ENCODE data around the gene SKOR1.
A peak's percentile ranks its signal among the peaks of the same experiment; 100 is the strongest.

Gene SKOR1

DNA sequence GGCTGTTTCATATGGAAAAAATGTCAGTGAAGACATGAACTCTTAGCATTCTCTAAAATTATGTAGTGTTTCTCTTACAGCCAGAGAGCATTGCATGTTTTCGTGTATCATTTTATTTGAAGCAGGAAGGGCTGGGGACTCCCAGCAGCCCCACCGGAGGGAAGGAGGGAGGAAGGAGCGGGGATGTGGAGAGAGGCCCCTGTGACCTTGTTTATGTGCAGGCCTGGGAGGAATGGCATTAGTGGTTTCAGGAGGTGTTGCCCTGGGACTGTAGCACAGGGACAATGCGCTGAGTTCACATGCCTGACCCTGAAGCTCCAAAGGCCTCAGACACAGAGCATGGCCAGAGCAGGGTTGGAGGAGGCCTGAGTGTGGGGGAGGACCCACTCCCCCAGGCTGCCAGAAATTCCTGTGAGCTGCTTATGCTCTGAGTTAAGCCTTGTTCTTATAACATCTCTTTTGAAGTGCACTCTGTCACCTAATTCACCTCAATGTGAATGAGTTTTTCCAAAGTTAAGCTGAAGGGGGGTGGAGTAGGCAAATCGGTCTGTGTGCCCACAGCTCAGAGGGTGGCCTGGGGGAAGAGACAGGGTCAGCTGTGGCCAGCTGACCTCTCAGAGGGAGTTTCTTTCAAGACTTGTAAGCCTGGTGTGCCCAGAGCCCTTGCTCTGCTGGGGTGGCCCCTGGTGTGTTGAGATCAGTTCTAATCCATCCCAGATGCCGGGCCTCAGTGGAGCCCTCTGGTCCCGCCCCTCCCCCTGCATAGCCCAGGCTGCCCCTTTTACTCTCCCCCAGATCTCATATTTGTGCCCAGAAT lies 18.5 kb downstream of the SKOR1 start:
- DNase-seq (ENCODE audit: low read depth): no peak
- H3K4me3 ChIP-seq (ENCODE audit: low read length): no peak overlapping the region
- TF ChIP-seq, protein P1, sequence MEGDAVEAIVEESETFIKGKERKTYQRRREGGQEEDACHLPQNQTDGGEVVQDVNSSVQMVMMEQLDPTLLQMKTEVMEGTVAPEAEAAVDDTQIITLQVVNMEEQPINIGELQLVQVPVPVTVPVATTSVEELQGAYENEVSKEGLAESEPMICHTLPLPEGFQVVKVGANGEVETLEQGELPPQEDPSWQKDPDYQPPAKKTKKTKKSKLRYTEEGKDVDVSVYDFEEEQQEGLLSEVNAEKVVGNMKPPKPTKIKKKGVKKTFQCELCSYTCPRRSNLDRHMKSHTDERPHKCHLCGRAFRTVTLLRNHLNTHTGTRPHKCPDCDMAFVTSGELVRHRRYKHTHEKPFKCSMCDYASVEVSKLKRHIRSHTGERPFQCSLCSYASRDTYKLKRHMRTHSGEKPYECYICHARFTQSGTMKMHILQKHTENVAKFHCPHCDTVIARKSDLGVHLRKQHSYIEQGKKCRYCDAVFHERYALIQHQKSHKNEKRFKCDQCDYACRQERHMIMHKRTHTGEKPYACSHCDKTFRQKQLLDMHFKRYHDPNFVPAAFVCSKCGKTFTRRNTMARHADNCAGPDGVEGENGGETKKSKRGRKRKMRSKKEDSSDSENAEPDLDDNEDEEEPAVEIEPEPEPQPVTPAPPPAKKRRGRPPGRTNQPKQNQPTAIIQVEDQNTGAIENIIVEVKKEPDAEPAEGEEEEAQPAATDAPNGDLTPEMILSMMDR (conservative IDR thresholded peaks at IDR 0.05; ENCODE audit: low read length): no peak

DNA sequence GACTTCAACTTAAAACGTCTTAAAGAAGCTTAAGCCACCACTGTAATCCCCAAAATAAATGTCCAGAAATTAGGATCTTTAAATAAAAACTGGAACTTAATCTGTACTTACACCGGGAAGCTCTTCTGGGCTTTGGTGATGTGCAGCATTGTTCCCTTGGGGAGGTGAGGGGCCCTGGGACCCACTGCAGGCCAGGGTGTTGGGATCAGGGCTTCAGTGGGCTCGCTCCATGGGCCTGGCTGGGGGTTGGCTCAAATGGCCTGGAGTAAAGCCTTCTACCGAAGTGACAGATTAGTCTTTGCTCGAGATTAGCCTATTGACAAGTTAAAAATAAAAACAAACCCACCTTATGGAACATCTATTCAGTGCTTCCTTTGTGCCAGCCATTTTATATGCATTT lies 20.7 kb downstream of the SKOR1 start:
- DNase-seq (ENCODE audit: low read depth): no peak
- TF ChIP-seq, protein P1 (conservative IDR thresholded peaks at IDR 0.05; ENCODE audit: low read length): no peak
- H3K4me3 ChIP-seq (ENCODE audit: low read length): no peak overlapping the region

DNA sequence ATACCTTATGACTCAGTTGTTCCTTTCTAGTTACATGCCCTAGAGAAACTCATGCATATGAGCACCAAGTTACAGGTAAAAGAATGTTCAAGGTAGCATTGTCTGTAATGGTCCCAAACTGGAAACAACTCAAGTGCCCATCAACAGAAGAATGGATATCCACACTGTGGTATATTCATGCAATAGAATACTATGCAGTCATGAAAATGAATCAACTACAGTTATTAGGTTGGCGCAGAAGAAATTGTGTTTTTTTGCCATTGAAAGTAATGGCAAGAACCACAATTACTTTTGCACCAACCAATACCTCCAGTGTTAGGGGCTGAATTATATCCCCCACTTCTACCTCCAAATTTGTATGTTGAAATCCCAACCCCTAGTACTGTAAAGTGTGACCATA lies 24.2 kb downstream of the SKOR1 start:
- DNase-seq (ENCODE audit: low read depth): no peak
- TF ChIP-seq, protein P1 (conservative IDR thresholded peaks at IDR 0.05; ENCODE audit: low read length): no peak
- H3K4me3 ChIP-seq (ENCODE audit: low read length): no peak overlapping the region

DNA sequence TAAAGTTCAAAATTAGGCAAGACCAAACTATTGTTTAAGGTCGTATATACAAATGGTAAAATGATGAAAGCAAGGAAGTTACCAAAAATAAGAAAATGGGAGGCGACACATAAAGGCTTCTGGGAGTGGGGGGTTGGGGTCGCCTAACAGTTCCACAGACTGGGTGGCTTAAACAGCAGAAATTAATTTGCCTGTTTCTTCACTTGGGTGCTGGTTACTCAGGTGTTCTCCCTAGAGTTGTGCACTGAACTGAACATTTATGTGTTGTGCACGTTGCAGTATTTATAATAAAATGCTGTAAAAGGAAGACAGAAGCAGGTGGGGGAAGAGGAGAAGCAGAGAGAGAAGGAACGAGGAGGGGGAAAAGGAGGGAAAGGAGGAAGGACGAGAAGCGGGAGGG lies 25.0 kb downstream of the SKOR1 start:
- no peak for DNase-seq (ENCODE audit: low read depth)
- no peak overlapping the region for H3K4me3 ChIP-seq (ENCODE audit: low read length)

DNA sequence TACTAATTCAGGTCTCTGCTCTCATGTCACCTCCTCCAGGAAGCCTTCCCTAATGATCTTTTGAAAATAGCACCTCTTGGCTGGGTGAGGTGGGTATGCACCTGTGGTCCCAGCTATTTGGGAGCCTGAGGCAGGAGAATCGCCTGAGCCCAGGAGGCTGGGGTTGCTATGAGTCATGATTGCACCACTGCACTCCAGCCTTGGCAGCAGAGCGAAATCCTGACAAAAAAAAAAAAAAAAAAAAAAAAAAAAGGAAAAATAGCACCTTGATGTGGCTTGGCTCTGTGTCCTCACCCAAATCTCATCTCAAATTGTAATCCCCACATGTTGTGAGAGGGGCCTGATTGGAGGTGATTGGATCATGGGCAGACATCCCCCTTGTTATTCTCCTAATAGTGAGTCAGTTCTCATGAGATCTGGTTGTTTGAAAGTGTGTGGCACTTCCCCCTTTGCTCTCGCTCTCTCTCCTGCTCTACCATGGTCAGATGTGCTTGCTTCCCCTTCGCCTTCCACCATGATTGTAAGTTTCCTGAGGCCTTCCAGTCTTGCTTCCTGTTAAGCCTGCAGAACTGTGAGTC lies 25.8 kb downstream of the SKOR1 start:
- TF ChIP-seq, protein P1 (conservative IDR thresholded peaks at IDR 0.05; ENCODE audit: low read length): no peak
- peak; percentile 30 for DNase-seq (ENCODE audit: low read depth)

More for the DNA sequence above, 25.0 kb downstream of the SKOR1 start:
- TF ChIP-seq, protein P1 (conservative IDR thresholded peaks at IDR 0.05; ENCODE audit: low read length): no peak

DNA sequence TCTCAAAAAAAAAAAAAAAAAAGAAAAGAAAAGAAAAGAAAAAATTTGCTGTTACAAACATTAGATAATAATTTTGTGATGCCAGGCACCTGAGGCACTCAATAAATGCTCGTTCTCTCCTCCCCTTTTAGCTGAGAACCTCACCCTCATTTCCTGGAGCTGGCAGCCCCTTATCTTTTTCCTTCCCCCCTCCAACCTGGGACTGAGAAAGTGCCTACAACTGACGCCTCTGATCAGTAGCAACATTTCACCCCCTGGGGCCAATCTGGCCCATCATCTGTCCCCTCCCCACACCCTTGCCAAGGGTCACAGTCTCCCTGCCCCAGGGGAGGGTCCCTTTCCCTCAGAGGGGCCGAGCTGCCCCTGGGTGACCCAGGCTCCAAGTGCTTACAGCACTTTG lies 27.1 kb downstream of the SKOR1 start:
- no peak for DNase-seq (ENCODE audit: low read depth)
- no peak overlapping the region for H3K4me3 ChIP-seq (ENCODE audit: low read length)
- TF ChIP-seq, protein P1 (conservative IDR thresholded peaks at IDR 0.05; ENCODE audit: low read length): no peak

More for the DNA sequence above, 25.8 kb downstream of the SKOR1 start:
- no peak overlapping the region for H3K4me3 ChIP-seq (ENCODE audit: low read length)

DNA sequence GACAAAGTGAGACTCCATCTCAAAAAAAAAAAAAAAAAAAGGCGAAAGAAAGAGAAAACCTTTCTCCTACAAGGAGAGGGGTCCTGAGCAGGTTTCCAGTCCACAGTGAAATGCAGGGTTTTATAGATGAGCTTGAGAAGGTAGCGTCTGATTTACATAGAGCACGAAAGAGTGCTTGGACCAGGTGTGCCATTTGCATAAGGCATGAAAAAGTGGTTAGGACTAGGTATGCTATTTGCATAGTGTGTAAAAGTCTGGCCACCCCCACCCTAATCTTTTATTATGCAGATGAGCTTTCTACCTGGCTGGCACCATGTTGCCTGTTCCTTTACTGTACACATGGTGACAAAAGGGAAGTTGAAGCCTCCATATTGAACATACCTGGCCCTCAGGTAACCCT lies 28.1 kb downstream of the SKOR1 start:
- TF ChIP-seq, protein P1 (conservative IDR thresholded peaks at IDR 0.05; ENCODE audit: low read length): no peak
- no peak overlapping the region for H3K4me3 ChIP-seq (ENCODE audit: low read length)
- DNase-seq (ENCODE audit: low read depth): no peak

All from AG10803 (cell line).